OCI-LY7 (cell line): ENCODE data around the gene POLD3.

Experiments used
- EZH2phosphoT487 ChIP-seq: fragments of 200-600 bp; sonication (generic); IDR thresholded peaks from 2 replicates; pipeline ENCODE4 v1.6.1; 2018; ENCODE audit warnings: low read depth, borderline replicate concordance, mild to moderate bottlenecking, mixed run types, antibody characterized with exemption, low read length, moderate library complexity, mixed read lengths
- TF ChIP-seq, protein P1 (sequence below): fragments of 200-600 bp; sonication (generic); conservative IDR thresholded peaks from 2 replicates; pipeline ENCODE4 v1.5.1; 2014; ENCODE audit warnings: mild to moderate bottlenecking, antibody characterized with exemption, low read length, moderate library complexity, mixed read lengths

DNA sequence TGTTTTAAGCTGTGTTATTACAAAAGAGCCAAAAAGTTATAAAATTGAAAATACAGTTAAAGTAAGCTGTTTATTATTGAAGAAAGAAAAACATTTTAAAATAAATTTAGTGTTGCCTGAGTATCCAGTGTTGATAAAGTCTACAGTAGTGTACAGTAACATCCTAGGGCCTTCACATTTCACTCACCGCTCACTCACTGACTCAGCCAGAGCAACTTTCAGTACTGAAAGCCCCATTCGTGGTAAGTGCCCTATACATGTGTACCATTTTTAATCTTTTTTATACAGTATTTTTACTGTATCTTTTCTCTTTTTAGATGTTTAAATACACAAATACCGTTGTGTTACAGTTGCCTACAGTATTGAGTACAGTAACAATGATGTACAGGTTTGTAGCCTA is 35.0 kb downstream of the POLD3 start:
- TF ChIP-seq, protein P1, sequence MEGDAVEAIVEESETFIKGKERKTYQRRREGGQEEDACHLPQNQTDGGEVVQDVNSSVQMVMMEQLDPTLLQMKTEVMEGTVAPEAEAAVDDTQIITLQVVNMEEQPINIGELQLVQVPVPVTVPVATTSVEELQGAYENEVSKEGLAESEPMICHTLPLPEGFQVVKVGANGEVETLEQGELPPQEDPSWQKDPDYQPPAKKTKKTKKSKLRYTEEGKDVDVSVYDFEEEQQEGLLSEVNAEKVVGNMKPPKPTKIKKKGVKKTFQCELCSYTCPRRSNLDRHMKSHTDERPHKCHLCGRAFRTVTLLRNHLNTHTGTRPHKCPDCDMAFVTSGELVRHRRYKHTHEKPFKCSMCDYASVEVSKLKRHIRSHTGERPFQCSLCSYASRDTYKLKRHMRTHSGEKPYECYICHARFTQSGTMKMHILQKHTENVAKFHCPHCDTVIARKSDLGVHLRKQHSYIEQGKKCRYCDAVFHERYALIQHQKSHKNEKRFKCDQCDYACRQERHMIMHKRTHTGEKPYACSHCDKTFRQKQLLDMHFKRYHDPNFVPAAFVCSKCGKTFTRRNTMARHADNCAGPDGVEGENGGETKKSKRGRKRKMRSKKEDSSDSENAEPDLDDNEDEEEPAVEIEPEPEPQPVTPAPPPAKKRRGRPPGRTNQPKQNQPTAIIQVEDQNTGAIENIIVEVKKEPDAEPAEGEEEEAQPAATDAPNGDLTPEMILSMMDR: no peak
- TF ChIP-seq EZH2phosphoT487: no peak
